Neutrophil (primary cell): ENCODE data around the gene THOC1.
"Not testable (repeated sequence)": the region's sequence is repeated elsewhere in the genome, so short reads cannot be mapped to it uniquely, and the experiment has no call there.

ENCODE experiments used
- H3K27ac ChIP-seq: fragments of 200-600 bp; sonication (generic); 2 replicates; pipeline ENCODE4 v1.5.1; 2016; ENCODE audit warnings: mild to moderate bottlenecking, moderate library complexity
- H3K27me3 ChIP-seq: fragments of 200-600 bp; sonication (generic); 2 replicates; pipeline ENCODE4 v1.6.0; 2016; ENCODE audit warnings: mild to moderate bottlenecking
- H3K36me3 ChIP-seq: fragments of 200-600 bp; sonication (generic); 2 replicates; pipeline ENCODE4 v1.5.1; 2017
- H3K4me1 ChIP-seq, 2 experiments: fragments of 200-600 bp in 1 of 2; sonication (generic) in 1 of 2; 1 replicate in 1 of 2; 2 replicates in 1 of 2; pipeline versions ENCODE4 v1.5.1 to v1.6.1; 2013 to 2016; ENCODE audit warnings: low read depth in 1 of 2, low read length in 1 of 2, mild to moderate bottlenecking in 1 of 2, moderate library complexity in 1 of 2; ENCODE audit not compliant: control insufficient read depth in 1 of 2, insufficient read depth in 1 of 2
- H3K4me3 ChIP-seq, 2 experiments: fragments of 200-600 bp in 1 of 2; sonication (generic) in 1 of 2; 1 replicate in 1 of 2; 2 replicates in 1 of 2; pipeline ENCODE4 v1.5.1; 2013 to 2016; ENCODE audit warnings: low read depth in 1 of 2, low read length in 1 of 2, mild to moderate bottlenecking in 1 of 2, moderate library complexity in 1 of 2
- H3K9me3 ChIP-seq: fragments of 200-600 bp; sonication (generic); 2 replicates; pipeline ENCODE4 v1.5.1; 2016
- TF ChIP-seq, protein P1 (sequence below): fragments of 200-600 bp; sonication (generic); IDR thresholded peaks from 2 replicates; pipeline ENCODE4 v1.5.1; 2016; ENCODE audit warnings: antibody characterized with exemption

Gene THOC1

DNA sequence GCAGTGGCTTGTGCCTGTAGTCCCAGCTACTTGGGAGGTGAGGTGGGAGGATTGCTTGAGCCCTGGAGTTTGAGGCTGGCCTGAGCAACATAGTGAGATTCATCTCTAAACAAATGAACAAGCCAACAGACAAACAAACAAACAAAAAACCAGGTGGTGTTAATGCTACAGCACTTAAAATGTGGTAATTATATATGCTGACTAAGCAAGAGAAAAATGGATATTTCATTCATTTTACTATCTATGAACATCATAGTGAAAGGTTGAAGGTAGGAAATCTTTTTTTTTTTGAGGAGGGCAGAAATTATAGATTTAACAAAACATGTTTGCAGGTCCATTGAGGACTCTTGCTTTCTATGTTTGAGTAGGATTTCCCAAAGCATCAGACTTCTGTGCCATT is 42.2 kb upstream of the THOC1 start:
- H3K36me3 ChIP-seq, result no peaks in the 10 kb centered on the region
- no peaks in the 10 kb centered on the region for H3K4me1 ChIP-seq
- no peaks in the 10 kb centered on the region for H3K27me3 ChIP-seq
- H3K9me3 ChIP-seq, result no peaks in the 10 kb centered on the region
- no peak overlapping the region for H3K4me3 ChIP-seq
- H3K27ac ChIP-seq, result no peak overlapping the region
- TF ChIP-seq, protein P1, sequence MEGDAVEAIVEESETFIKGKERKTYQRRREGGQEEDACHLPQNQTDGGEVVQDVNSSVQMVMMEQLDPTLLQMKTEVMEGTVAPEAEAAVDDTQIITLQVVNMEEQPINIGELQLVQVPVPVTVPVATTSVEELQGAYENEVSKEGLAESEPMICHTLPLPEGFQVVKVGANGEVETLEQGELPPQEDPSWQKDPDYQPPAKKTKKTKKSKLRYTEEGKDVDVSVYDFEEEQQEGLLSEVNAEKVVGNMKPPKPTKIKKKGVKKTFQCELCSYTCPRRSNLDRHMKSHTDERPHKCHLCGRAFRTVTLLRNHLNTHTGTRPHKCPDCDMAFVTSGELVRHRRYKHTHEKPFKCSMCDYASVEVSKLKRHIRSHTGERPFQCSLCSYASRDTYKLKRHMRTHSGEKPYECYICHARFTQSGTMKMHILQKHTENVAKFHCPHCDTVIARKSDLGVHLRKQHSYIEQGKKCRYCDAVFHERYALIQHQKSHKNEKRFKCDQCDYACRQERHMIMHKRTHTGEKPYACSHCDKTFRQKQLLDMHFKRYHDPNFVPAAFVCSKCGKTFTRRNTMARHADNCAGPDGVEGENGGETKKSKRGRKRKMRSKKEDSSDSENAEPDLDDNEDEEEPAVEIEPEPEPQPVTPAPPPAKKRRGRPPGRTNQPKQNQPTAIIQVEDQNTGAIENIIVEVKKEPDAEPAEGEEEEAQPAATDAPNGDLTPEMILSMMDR, result no peak

DNA sequence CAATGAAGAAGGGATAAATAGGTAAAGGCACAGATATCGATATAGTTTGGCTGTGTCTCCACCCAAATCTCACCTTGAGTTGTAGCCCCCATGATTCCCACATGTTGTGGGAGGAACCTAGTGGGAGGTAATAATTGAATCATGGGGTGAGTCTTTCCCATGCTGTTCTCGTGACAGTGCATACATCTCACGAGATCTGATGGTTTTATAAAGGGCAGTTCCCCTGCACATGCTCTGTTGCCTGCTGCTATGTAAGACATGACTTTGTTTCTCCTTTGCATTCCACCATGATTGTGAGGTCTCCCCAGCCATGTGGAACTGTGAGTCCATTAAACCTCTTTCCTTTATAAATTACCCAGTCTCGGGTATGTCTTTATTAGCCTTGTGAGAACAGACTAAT is 40.2 kb upstream of the THOC1 start:
- H3K4me1 ChIP-seq, H3K36me3 ChIP-seq, H3K27me3 ChIP-seq, H3K9me3 ChIP-seq, H3K4me3 ChIP-seq, H3K27ac ChIP-seq: not testable (repeated sequence)

DNA sequence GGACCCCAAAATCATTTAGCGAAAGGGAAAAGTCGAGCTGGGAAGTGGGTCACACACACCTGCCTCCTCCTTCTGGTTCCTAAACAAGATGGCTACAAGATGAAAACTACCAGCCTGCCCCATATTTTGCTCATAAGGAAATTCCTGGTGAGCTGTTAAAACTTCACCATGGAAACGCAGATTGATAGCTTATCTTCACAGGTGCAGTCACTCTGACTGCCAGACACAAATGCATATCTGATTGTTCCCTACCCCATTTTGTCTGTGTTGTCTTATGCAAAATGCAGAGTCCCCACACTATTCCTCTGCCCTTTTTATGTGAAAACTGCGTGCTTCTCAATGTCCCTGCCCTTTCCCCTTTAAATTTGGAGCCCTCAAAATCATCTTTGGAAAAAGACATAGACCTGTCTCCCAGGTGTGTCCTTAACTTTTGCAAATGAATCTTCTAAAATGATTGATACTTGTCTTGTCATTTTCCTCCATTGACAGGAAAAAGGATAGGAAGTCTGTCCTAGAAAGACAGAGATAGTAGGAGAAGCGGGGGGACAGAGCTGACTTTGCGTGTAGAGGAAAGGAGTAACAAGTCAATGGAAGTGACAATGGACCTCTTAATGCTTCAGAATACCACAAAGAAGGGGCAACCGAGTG is 38.9 kb upstream of the THOC1 start:
- Histone ChIP-seq H3K4me1 (no peaks in the 10 kb centered on the region), H3K27me3 (no peaks in the 10 kb centered on the region), H3K36me3 (no peaks in the 10 kb centered on the region), H3K9me3 (no peaks in the 10 kb centered on the region), H3K27ac (no peak overlapping the region), H3K4me3 (no peak overlapping the region)
- TF ChIP-seq, protein P1, result no peak

DNA sequence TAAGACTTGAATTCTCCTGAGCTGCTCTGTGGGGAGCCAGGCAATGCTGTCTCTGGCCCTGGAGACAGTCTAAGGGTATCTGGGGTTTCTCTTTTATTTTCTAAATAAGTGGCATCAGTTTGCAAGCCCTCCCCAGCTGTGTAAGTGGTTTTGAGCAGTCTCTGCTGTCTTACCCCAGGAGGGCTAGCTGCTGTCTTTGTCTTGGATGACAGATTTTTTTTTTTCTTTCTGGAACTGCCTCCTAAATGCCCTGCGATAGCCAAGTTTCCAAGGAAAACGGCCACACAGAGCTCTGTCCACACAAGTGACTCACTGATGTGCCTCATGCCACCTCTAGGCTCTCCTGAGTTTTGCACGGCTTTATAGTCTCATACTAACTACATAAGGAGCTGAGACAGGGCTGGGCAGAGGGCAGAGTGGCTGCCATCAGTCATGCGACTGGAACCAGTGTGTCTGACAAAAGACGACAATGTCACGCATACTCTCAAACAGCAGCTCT is 37.2 kb upstream of the THOC1 start:
- TF ChIP-seq, protein P1, result no peak
- H3K9me3 ChIP-seq, result no peaks in the 10 kb centered on the region
- H3K27ac ChIP-seq, result no peak overlapping the region
- no peaks in the 10 kb centered on the region for H3K27me3 ChIP-seq
- no peaks in the 10 kb centered on the region for H3K4me1 ChIP-seq
- no peaks in the 10 kb centered on the region for H3K36me3 ChIP-seq
- no peak overlapping the region for H3K4me3 ChIP-seq

DNA sequence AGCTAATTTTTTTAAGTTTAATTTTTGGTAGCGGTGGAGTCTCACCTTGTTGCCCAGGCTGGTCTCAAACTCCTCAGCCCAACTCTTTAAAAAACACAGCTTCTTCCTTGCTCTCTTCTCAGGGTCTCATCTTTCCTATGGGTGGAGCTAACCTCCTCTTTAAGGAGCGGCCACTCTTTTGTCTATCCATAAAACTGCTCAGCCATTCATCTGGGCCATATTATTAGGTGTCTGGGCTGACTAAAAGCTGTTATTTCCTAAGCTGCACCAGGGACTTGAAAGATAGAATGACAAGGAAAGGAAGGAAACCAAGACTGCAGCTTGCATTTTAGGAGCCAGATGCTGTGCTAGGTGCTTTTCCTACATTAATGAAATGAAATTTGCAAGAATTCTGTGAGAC is 35.8 kb upstream of the THOC1 start:
- H3K27ac ChIP-seq, result no peak overlapping the region
- H3K4me1 ChIP-seq, result no peaks in the 10 kb centered on the region
- no peak overlapping the region for H3K4me3 ChIP-seq
- no peaks in the 10 kb centered on the region for H3K36me3 ChIP-seq
- H3K27me3 ChIP-seq, result no peaks in the 10 kb centered on the region
- TF ChIP-seq, protein P1, result no peak
- no peaks in the 10 kb centered on the region for H3K9me3 ChIP-seq

DNA sequence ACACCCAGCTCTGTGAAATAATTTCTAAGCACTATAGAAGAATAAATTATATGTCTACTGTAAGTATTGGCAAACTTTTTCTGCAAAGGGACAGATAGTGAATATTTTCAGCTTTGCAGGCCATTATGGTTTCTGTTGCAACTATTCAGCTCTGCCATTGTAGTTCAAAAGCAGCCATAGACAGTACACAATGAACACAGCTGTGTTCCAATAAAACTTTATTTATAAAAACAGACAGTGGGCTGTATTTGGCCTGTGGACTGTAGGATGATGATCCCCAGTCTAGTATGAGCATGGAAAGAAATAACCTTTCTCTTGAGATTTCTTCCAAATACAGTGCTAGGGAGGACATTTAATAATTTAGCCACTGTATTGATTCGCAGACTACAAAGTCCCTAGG is 35.2 kb upstream of the THOC1 start:
- Histone ChIP-seq H3K9me3 (no peaks in the 10 kb centered on the region), H3K36me3 (no peaks in the 10 kb centered on the region), H3K27ac (no peak overlapping the region), H3K4me1 (no peaks in the 10 kb centered on the region), H3K27me3 (no peaks in the 10 kb centered on the region), H3K4me3 (no peak overlapping the region)
- TF ChIP-seq, protein P1, result no peak
